Stimulated activated CD4-positive, alpha-beta T cell treated with anti-CD3 and anti-CD28 coated beads, Interleukin-15, amount 100 ng/mL, for 48 hours (primary cell): ENCODE results near the gene PRG3.

Source experiments
- DNase-seq, 2 donors: peaks; one replicate each; pipeline ENCODE4 v3.0.0-alpha.2; 2020; ENCODE audit warnings: low read depth in 2 of 2

PRG3 gene

GRCh38 chr11:57380975-57381374 is at the start of gene PRG3:
Gene PRG3 (minus strand): TSS chr11:57381150. CDS start chr11:57380708, 442 bp downstream.
- DNase-seq, result no peak

- no peak for DNase-seq
Measured at GRCh38 chr11:57429946-57430345, 49.0 kb upstream of the PRG3 start.

GRCh38 chr11:57428643-57429042 is 47.7 kb upstream of the PRG3 start:
- no peak for DNase-seq

- DNase-seq, result no peak
Measured at GRCh38 chr11:57427727-57428082, 46.8 kb upstream of the PRG3 start.

- DNase-seq, result peak; percentile 67 to 78
Measured at GRCh38 chr11:57426929-57427726, 46.2 kb upstream of the PRG3 start, which contains the start of gene SLC43A3. Gene SLC43A3 (minus strand): TSS chr11:57427121. CDS start chr11:57426172, 949 bp downstream.

- DNase-seq, result no peak
Measured at GRCh38 chr11:57426439-57426928, 45.5 kb upstream of the PRG3 start.

- no peak for DNase-seq
Measured at GRCh38 chr11:57425565-57426438, 44.9 kb upstream of the PRG3 start.

- peak; percentile 86 to 89 for DNase-seq
Measured at GRCh38 chr11:57424792-57425564, 44.0 kb upstream of the PRG3 start.

GRCh38 chr11:57424137-57424791 is 43.3 kb upstream of the PRG3 start:
- DNase-seq, result no peak

- DNase-seq, result no peak
Measured at GRCh38 chr11:57422669-57423068, 41.7 kb upstream of the PRG3 start.

- no peak for DNase-seq
Measured at GRCh38 chr11:57421805-57422204, 40.9 kb upstream of the PRG3 start.

- DNase-seq, result no peak
Measured at GRCh38 chr11:57421066-57421465, 40.1 kb upstream of the PRG3 start.

- DNase-seq, result no peak
Measured at GRCh38 chr11:57419146-57419545, 38.2 kb upstream of the PRG3 start.

- no peak for DNase-seq
Measured at GRCh38 chr11:57418131-57418530, 37.2 kb upstream of the PRG3 start.

GRCh38 chr11:57417056-57417455 is 36.1 kb upstream of the PRG3 start:
- no peak for DNase-seq

GRCh38 chr11:57416436-57416835 is 35.5 kb upstream of the PRG3 start:
- no peak for DNase-seq

- DNase-seq, result no peak
Measured at GRCh38 chr11:57414612-57415212, 33.8 kb upstream of the PRG3 start.

GRCh38 chr11:57413681-57414080 is 32.7 kb upstream of the PRG3 start:
- no peak for DNase-seq

- DNase-seq, result no peak
Measured at GRCh38 chr11:57410287-57410686, 29.3 kb upstream of the PRG3 start.

GRCh38 chr11:57409321-57410100 is 28.6 kb upstream of the PRG3 start:
- DNase-seq, result no peak
